ENCODE measurements around the gene ORAI2.
"Not testable (repeated sequence)": the region's sequence is repeated elsewhere in the genome, so short reads cannot be mapped to it uniquely, and the experiment has no call there.

ORAI2 gene

DNA sequence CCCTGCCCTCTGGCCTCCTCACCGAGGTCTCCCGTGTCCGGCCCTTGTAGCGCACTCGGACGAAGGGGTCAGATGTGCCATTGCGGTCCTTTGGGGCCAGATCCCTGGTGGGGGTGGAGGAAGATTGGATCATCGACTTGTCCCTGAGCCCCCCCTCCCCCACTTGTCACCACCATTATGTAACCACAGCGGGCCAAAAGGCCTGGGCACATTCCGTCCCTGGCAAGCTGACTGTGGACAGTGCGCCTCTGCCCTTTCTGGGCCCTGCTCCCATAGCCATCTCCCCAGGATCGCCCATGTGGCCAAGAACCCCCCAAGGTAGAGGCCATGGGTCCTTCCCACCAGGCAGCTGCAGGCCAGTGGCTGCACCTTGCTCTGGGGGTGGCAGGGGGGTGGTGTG is 69.8 kb downstream of the ORAI2 start:
- DNase-seq (ENCODE audit: low spot score), result not testable (repeated sequence)

DNA sequence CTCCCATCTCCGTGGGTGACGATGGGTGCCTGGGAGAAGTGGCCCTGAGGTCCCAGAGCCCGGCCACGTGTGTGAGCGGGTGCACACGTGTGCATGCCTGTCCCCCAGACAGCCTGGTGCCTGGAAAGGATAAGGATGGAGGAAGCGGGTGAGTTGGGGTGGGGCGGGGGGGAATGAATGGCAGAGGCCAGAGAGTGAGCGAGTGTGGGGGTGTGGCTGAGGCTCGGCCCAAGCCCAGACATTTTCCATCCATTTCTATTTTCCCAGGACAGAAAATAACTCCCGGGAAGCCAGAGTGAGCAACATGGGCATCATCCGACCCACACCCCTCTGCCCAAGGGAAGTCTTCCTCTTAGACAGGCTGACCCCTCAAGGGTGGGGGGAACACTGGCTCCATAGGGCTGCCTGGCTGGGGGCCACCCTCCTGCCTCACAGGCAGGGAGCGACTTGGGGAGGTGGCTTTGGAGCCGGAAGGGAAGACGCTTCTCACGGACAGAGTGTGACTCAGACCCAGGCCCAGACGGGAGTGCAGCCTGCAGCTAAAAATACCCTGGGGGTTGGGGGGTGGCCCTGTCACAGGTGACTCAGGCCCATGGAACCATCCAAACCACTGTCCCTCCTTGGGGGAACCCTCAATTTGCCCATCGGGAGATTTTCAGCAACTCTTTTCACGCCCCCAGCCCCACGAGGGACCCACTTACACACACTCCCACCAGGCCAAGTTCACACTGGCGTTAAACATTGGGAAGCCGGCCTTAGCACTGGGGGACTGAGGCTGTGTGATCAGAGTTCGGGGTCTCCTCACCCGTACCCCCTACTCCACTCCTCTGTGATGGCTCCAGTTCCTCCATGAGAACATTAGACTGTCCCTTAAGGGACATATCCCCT is 72.2 kb downstream of the ORAI2 start:
- not testable (repeated sequence) for DNase-seq (ENCODE audit: low spot score)
